ENCODE data around the gene ADAMTS3.

GRCh38 chr4:72546456-72546855 lies 22.6 kb downstream of the ADAMTS3 start:
- TF ChIP-seq SP1 (IDR thresholded peaks at IDR 0.05) (no peak), SP1 (CRISPR knock-in tag; IDR thresholded peaks at IDR 0.05) (no peak), ZBTB7A (CRISPR knock-in tag; IDR thresholded peaks at IDR 0.05) (no peak), CTCF (CRISPR knock-in tag; IDR thresholded peaks at IDR 0.05) (no peak), CEBPZ (IDR thresholded peaks at IDR 0.05; ENCODE audit: low read length) (no peak), PHB2 (IDR thresholded peaks at IDR 0.05; ENCODE audit: partially characterized antibody) (no peak), RNF219 (CRISPR knock-in tag; IDR thresholded peaks at IDR 0.05) (no peak), DRAP1 (CRISPR knock-in tag; IDR thresholded peaks at IDR 0.05) (no peak), ZFX (CRISPR knock-in tag; IDR thresholded peaks at IDR 0.05; ENCODE audit: low read depth) (no peak)

Measured in HepG2 (cell line).